Measurements from ENCODE around the gene RMDN3.

DNA sequence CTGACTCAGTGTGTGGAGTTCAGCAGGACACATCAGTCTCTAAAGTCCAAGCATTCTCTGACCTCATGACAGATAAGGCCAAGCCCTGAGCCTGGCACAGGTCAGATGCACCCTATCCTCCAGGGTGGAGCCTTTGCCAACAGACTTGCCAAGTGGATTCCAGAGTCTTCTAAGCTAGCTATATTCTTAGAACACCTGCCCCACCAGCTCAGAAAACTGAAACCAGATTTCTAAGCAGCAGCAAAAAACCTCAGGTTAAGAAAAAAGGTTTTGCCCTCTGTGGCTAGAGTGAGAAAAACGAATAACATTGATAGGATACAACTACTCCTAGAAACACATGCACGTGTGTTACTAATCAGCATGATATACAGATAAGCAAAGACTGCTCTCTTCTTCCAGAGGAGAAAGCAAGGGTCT, 11.6 kb downstream of the RMDN3 start:
- TF ChIP-seq POLR2A (IDR thresholded peaks at IDR 0.05; ENCODE audit: low read length) (no peak), GATA1 (IDR thresholded peaks at IDR 0.05; ENCODE audit: low read depth, low read length) (no peak)

Measured in erythroblast (primary cell).